Fibroblast of lung (primary cell): ENCODE data around the gene EZR. TPM values are rescaled to one million over a fixed set of nuclear protein-coding genes. Genes with fewer than 3 reads are reported as not detected.

Source experiments
- DNase-seq, 2 donors: peaks; one replicate each; pipeline versions ENCODE4 v3.0.0 to v3.0.0-alpha.2; 2010; ENCODE audit warnings: low read depth in 2 of 2
- H2AFZ ChIP-seq: 2 replicates; pipeline ENCODE4 v1.5.1; 2012; ENCODE audit warnings: low read length, control low read depth, inconsistent platforms
- H3K27ac ChIP-seq: 2 replicates; pipeline ENCODE4 v1.5.1; 2011; ENCODE audit warnings: low read length, control low read depth; ENCODE audit not compliant: insufficient read depth
- H3K27me3 ChIP-seq: 2 replicates; pipeline ENCODE4 v1.5.1; 2011; ENCODE audit warnings: mild to moderate bottlenecking, low read length; ENCODE audit not compliant: control insufficient read depth, insufficient read depth
- H3K36me3 ChIP-seq: 2 replicates; pipeline ENCODE4 v1.5.1; 2011; ENCODE audit warnings: low read length; ENCODE audit not compliant: control insufficient read depth, insufficient read depth
- H3K4me1 ChIP-seq: 2 replicates; pipeline ENCODE4 v1.5.1; 2011; ENCODE audit warnings: low read length; ENCODE audit not compliant: control insufficient read depth, insufficient read depth; ENCODE audit errors: extremely low read depth
- H3K4me2 ChIP-seq: 2 replicates; pipeline ENCODE4 v1.5.1; 2011; ENCODE audit warnings: low read length, control low read depth; ENCODE audit not compliant: insufficient read depth; ENCODE audit errors: extremely low read depth
- H3K4me3 ChIP-seq, 4 experiments: fragments of 200-600 bp in 1 of 4; sonication (generic) in 1 of 4; replicated peaks in 1 of 4; 2 replicates each; pipeline ENCODE4 v1.5.1; 2011 to 2016; ENCODE audit warnings: low read length in 4 of 4, low read depth in 3 of 4, mild to moderate bottlenecking in 3 of 4, control low read depth in 2 of 4, inconsistent platforms in 1 of 4, mixed read lengths in 1 of 4; ENCODE audit not compliant: insufficient read depth in 1 of 4; ENCODE audit errors: control extremely low read depth in 1 of 4
- H3K79me2 ChIP-seq: 2 replicates; pipeline ENCODE4 v1.5.1; 2012; ENCODE audit warnings: mild to moderate bottlenecking, low read length, inconsistent platforms; ENCODE audit not compliant: control insufficient read depth, insufficient read depth
- H3K9ac ChIP-seq: 2 replicates; pipeline ENCODE4 v1.5.1; 2011; ENCODE audit warnings: mild to moderate bottlenecking, low read length, control low read depth; ENCODE audit not compliant: insufficient read depth
- H3K9me3 ChIP-seq: 2 replicates; pipeline ENCODE4 v1.5.1; 2012; ENCODE audit warnings: low read depth, low read length; ENCODE audit not compliant: control insufficient read depth, insufficient read depth
- H4K20me1 ChIP-seq: 2 replicates; pipeline ENCODE4 v1.5.1; 2011; ENCODE audit warnings: low read length; ENCODE audit not compliant: control insufficient read depth, insufficient read depth; ENCODE audit errors: extremely low read depth
- CTCF ChIP-seq, 2 donors: IDR thresholded peaks in 1 of 2; conservative IDR thresholded peaks in 1 of 2; 1 replicate in 1 of 2; 2 replicates in 1 of 2; pipeline ENCODE4 v1.5.1; 2011 to 2012; ENCODE audit warnings: low read length in 2 of 2, control low read depth in 1 of 2, inconsistent platforms in 1 of 2, low read depth in 1 of 2, mild to moderate bottlenecking in 1 of 2
- EZH2 ChIP-seq: IDR thresholded peaks from 2 replicates; pipeline ENCODE4 v1.5.1; 2012; ENCODE audit warnings: low read length, control low read depth, mild to moderate bottlenecking; ENCODE audit errors: missing control alignments
- polyA plus RNA-seq, 2 donors: library from polyadenylated mRNA; depleted of rRNA in 1 of 2; stranded (reverse) in 1 of 2; unstranded in 1 of 2; fragments of >200 nt; gene quantifications; 2 replicates each; pipeline ENCODE4 v1.2.1, GENCODE V29; 2011 to 2012; ENCODE audit warnings: missing spikeins in 1 of 2
- total RNA-seq: library from RNA; depleted of rRNA; stranded (reverse); fragments of >200 nt; gene quantifications from 2 replicates; pipeline ENCODE4 v1.2.1, GENCODE V29; 2014

The EZR gene
- total and polyA plus RNA-seq, 2 donors (not counting 1 experiment from before 2014, with no cell fraction given), result 89.0 to 132 TPM

GRCh38 chr6:158815379-158815724 is 3.8 kb downstream of the EZR start:
- Histone ChIP-seq H2AFZ (no peak overlapping the region), H3K9ac (no peak overlapping the region), H3K36me3 (peaks cover 6% of the 10 kb centered on the region), H3K27me3 (no peaks in the 10 kb centered on the region), H3K4me1 (peaks cover 13% of the 10 kb centered on the region), H3K27ac (no peak overlapping the region), H3K9me3 (no peaks in the 10 kb centered on the region), H3K4me3 (peak overlapping the region in 2 of 4 experiments; percentile 0 to 67), H3K4me2 (peak overlapping the region; percentile 85), H3K79me2 (peaks cover 74% of the 10 kb centered on the region), H4K20me1 (no peaks in the 10 kb centered on the region)
- DNase-seq, result no peak
- TF ChIP-seq EZH2, result no peak

DNA sequence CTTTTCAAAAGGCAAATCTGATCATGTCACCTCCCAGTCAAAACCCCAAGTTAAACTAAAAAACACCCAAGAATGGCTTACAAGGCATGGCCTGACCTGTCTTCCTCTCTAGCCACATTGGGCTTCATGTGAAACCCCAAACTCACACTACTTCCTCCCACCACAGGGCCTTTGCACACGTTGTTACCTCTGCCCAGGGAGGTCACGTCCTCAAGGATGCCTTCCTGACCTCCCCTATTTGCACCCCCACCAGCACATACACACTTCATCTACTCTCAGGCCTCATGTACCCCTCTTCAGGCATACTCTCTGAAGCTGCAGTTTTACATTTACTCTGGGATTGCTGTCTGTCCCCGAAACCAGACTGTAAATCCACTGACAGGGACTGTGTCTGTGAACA is 6.1 kb downstream of the EZR start:
- Histone ChIP-seq H3K4me2 (no peak overlapping the region), H3K9ac (no peak overlapping the region), H3K27ac (no peak overlapping the region), H3K27me3 (no peaks in the 10 kb centered on the region), H3K4me3 (no peak overlapping the region), H4K20me1 (no peaks in the 10 kb centered on the region), H3K4me1 (peaks cover 13% of the 10 kb centered on the region), H3K9me3 (no peaks in the 10 kb centered on the region), H3K36me3 (peaks cover 6% of the 10 kb centered on the region), H3K79me2 (peaks cover 97% of the 10 kb centered on the region), H2AFZ (no peak overlapping the region)
- TF ChIP-seq CTCF (conservative IDR thresholded peaks at IDR 0.05 in 1 of 2, IDR thresholded peaks at IDR 0.05 in 1 of 2; ENCODE audit: low read depth in 1 of 2, low read length in 2 of 2), result no peak
- TF ChIP-seq EZH2, result no peak
- no peak for DNase-seq

DNA sequence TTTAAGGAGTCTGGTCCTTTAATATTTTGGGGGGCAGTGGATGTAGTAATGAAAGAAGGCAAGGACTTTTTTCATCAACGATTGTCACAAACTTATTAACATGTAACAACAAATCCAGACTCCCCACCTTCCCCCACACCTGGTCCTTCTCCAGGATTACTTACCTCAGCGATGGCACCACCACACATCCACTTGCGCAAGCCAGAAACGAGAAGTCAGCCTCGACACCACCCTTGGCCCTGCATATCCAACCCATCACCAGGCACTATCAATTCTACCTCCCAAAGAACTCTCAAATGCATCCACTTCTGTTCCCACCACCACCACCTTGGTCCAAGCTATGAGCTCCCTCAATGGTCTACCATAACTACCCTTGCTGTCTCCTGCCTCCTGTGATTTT is 6.6 kb downstream of the EZR start:
- Histone ChIP-seq H2AFZ (no peak overlapping the region), H3K4me2 (no peak overlapping the region), H3K27ac (no peak overlapping the region), H3K79me2 (peaks cover 98% of the 10 kb centered on the region), H4K20me1 (no peaks in the 10 kb centered on the region), H3K27me3 (no peaks in the 10 kb centered on the region), H3K9me3 (no peaks in the 10 kb centered on the region), H3K4me3 (no peak overlapping the region), H3K9ac (no peak overlapping the region), H3K36me3 (peaks cover 6% of the 10 kb centered on the region), H3K4me1 (peaks cover 13% of the 10 kb centered on the region)
- DNase-seq, result no peak
- TF ChIP-seq EZH2 (no peak), CTCF (conservative IDR thresholded peaks at IDR 0.05 in 1 of 2, IDR thresholded peaks at IDR 0.05 in 1 of 2; ENCODE audit: low read depth in 1 of 2, low read length in 2 of 2) (no peak)
